SK-N-SH treated with all-trans-retinoic acid at 6 μM for 48 hours (cell line): ENCODE data around the gene MYO5C.

Experiments
- ATAC-seq: fragments of 200-7000 bp; cut with Tn5 transposase; 3 replicates; pipeline ENCODE4 v1.9.1; 2020; ENCODE audit warnings: mild to moderate bottlenecking, moderate library complexity
- ARNTL ChIP-seq: fragments of 450-650 bp; formaldehyde crosslinking; IDR thresholded peaks from 2 replicates; pipeline ENCODE4 v1.5.0; 2020; ENCODE audit warnings: low read depth, mild to moderate bottlenecking, moderate library complexity, borderline replicate concordance
- BACH2 ChIP-seq: fragments of 250-450 bp; sonication (Bioruptor Pico); IDR thresholded peaks from 2 replicates; pipeline ENCODE4 v1.9.0; 2021; ENCODE audit warnings: mild to moderate bottlenecking, borderline replicate concordance
- CREB5 ChIP-seq: fragments of 250-450 bp; sonication (Bioruptor Pico); IDR thresholded peaks from 2 replicates; pipeline ENCODE4 v1.5.1; 2020; ENCODE audit warnings: low read depth, mild to moderate bottlenecking, moderate library complexity
- CSDC2 ChIP-seq: fragments of 250-450 bp; sonication (Bioruptor Pico); IDR thresholded peaks from 2 replicates; pipeline ENCODE4 v1.5.0; 2020; ENCODE audit warnings: mild to moderate bottlenecking, moderate library complexity
- ESRRG ChIP-seq: fragments of 250-450 bp; sonication (Bioruptor Pico); IDR thresholded peaks from 2 replicates; pipeline ENCODE4 v1.6.1; 2021; ENCODE audit warnings: mild to moderate bottlenecking
- GLIS3 ChIP-seq: fragments of 250-450 bp; sonication (Bioruptor Pico); IDR thresholded peaks from 2 replicates; pipeline ENCODE4 v1.5.0; 2020; ENCODE audit warnings: mild to moderate bottlenecking, moderate library complexity
- ISL1 ChIP-seq: fragments of 250-450 bp; sonication (Bioruptor Pico); IDR thresholded peaks from 2 replicates; pipeline ENCODE4 v2.1.2; 2022; ENCODE audit warnings: mild to moderate bottlenecking, moderate library complexity
- OSR1 ChIP-seq: fragments of 250-450 bp; sonication (Bioruptor Pico); IDR thresholded peaks from 2 replicates; pipeline ENCODE4 v1.8.0; 2022; ENCODE audit warnings: moderate library complexity, mild to moderate bottlenecking, inconsistent platforms
- RARB ChIP-seq: fragments of 250-450 bp; sonication (Bioruptor Pico); IDR thresholded peaks from 2 replicates; pipeline ENCODE4 v1.8.0; 2021; ENCODE audit warnings: mild to moderate bottlenecking, moderate library complexity
- SNAI2 ChIP-seq: fragments of 250-450 bp; sonication (Bioruptor Pico); IDR thresholded peaks from 2 replicates; pipeline ENCODE4 v1.5.0; 2020; ENCODE audit warnings: mild to moderate bottlenecking, moderate library complexity
- TOX ChIP-seq: fragments of 250-450 bp; sonication (Bioruptor Pico); IDR thresholded peaks from 2 replicates; pipeline ENCODE4 v1.8.0; 2021; ENCODE audit warnings: mild to moderate bottlenecking, moderate library complexity, borderline replicate concordance
- ZC3H10 ChIP-seq: fragments of 250-450 bp; sonication (Bioruptor Pico); IDR thresholded peaks from 2 replicates; pipeline ENCODE4 v1.5.1; 2021; ENCODE audit warnings: mild to moderate bottlenecking, moderate library complexity
- ZFP3 ChIP-seq: fragments of 250-450 bp; sonication (Bioruptor Pico); IDR thresholded peaks from 2 replicates; pipeline ENCODE4 v1.5.0; 2020; ENCODE audit warnings: mild to moderate bottlenecking, moderate library complexity
- ZNF70 ChIP-seq: fragments of 450-650 bp; formaldehyde crosslinking; IDR thresholded peaks from 2 replicates; pipeline ENCODE4 v1.5.0; 2020; ENCODE audit warnings: mild to moderate bottlenecking, moderate library complexity
- ZNF8 ChIP-seq: fragments of 450-650 bp; formaldehyde crosslinking; IDR thresholded peaks from 2 replicates; pipeline ENCODE4 v1.5.0; 2020; ENCODE audit warnings: mild to moderate bottlenecking, moderate library complexity
- TF ChIP-seq, protein P1 (sequence below): fragments of 250-450 bp; sonication (Bioruptor Pico); IDR thresholded peaks from 2 replicates; pipeline ENCODE4 v1.8.0; 2020; ENCODE audit warnings: mild to moderate bottlenecking, moderate library complexity, borderline replicate concordance
- TF ChIP-seq, protein P2 (sequence below): fragments of 250-450 bp; sonication (Bioruptor Pico); IDR thresholded peaks from 2 replicates; pipeline ENCODE4 v1.8.0; 2021; ENCODE audit warnings: low read depth, mild to moderate bottlenecking, moderate library complexity, borderline replicate concordance
- TF ChIP-seq, protein P3 (sequence below): fragments of 250-450 bp; sonication (Bioruptor Pico); IDR thresholded peaks from 2 replicates; pipeline ENCODE4 v1.5.1; 2021; ENCODE audit warnings: mild to moderate bottlenecking, moderate library complexity
- TF ChIP-seq, protein P4 (sequence below): fragments of 250-450 bp; sonication (Bioruptor Pico); IDR thresholded peaks from 2 replicates; pipeline ENCODE4 v1.5.0; 2020; ENCODE audit warnings: mild to moderate bottlenecking, moderate library complexity

The MYO5C gene

GRCh38 chr15:52150043-52150825 lies 145.4 kb downstream of the MYO5C start:
- no peak for TF ChIP-seq ISL1 (CRISPR knock-in tag)
- TF ChIP-seq, protein P1, sequence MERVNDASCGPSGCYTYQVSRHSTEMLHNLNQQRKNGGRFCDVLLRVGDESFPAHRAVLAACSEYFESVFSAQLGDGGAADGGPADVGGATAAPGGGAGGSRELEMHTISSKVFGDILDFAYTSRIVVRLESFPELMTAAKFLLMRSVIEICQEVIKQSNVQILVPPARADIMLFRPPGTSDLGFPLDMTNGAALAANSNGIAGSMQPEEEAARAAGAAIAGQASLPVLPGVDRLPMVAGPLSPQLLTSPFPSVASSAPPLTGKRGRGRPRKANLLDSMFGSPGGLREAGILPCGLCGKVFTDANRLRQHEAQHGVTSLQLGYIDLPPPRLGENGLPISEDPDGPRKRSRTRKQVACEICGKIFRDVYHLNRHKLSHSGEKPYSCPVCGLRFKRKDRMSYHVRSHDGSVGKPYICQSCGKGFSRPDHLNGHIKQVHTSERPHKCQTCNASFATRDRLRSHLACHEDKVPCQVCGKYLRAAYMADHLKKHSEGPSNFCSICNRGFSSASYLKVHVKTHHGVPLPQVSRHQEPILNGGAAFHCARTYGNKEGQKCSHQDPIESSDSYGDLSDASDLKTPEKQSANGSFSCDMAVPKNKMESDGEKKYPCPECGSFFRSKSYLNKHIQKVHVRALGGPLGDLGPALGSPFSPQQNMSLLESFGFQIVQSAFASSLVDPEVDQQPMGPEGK (CRISPR knock-in tag): no peak
- no peak for TF ChIP-seq ZNF70
- ATAC-seq: no peak

GRCh38 chr15:52148403-52148802 lies 147.2 kb downstream of the MYO5C start:
- ATAC-seq: no peak
- TF ChIP-seq SNAI2 (CRISPR knock-in tag) (no peak), ESRRG (no peak), ZFP3 (no peak), ZNF8 (CRISPR knock-in tag) (no peak), OSR1 (no peak), TOX (CRISPR knock-in tag) (no peak), ARNTL (CRISPR knock-in tag) (no peak), CSDC2 (CRISPR knock-in tag) (no peak), CREB5 (CRISPR knock-in tag) (no peak), BACH2 (CRISPR knock-in tag) (no peak), GLIS3 (CRISPR knock-in tag) (no peak), ISL1 (CRISPR knock-in tag) (no peak), ZNF70 (no peak), ZC3H10 (no peak), RARB (no peak)
- TF ChIP-seq, protein P2, sequence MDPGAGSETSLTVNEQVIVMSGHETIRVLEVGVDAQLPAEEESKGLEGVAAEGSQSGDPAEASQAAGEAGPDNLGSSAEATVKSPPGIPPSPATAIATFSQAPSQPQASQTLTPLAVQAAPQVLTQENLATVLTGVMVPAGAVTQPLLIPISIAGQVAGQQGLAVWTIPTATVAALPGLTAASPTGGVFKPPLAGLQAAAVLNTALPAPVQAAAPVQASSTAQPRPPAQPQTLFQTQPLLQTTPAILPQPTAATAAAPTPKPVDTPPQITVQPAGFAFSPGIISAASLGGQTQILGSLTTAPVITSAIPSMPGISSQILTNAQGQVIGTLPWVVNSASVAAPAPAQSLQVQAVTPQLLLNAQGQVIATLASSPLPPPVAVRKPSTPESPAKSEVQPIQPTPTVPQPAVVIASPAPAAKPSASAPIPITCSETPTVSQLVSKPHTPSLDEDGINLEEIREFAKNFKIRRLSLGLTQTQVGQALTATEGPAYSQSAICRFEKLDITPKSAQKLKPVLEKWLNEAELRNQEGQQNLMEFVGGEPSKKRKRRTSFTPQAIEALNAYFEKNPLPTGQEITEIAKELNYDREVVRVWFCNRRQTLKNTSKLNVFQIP (CRISPR knock-in tag): no peak
- TF ChIP-seq, protein P3, sequence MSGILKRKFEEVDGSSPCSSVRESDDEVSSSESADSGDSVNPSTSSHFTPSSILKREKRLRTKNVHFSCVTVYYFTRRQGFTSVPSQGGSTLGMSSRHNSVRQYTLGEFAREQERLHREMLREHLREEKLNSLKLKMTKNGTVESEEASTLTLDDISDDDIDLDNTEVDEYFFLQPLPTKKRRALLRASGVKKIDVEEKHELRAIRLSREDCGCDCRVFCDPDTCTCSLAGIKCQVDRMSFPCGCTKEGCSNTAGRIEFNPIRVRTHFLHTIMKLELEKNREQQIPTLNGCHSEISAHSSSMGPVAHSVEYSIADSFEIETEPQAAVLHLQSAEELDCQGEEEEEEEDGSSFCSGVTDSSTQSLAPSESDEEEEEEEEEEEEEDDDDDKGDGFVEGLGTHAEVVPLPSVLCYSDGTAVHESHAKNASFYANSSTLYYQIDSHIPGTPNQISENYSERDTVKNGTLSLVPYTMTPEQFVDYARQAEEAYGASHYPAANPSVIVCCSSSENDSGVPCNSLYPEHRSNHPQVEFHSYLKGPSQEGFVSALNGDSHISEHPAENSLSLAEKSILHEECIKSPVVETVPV (CRISPR knock-in tag): no peak
- TF ChIP-seq, protein P4, sequence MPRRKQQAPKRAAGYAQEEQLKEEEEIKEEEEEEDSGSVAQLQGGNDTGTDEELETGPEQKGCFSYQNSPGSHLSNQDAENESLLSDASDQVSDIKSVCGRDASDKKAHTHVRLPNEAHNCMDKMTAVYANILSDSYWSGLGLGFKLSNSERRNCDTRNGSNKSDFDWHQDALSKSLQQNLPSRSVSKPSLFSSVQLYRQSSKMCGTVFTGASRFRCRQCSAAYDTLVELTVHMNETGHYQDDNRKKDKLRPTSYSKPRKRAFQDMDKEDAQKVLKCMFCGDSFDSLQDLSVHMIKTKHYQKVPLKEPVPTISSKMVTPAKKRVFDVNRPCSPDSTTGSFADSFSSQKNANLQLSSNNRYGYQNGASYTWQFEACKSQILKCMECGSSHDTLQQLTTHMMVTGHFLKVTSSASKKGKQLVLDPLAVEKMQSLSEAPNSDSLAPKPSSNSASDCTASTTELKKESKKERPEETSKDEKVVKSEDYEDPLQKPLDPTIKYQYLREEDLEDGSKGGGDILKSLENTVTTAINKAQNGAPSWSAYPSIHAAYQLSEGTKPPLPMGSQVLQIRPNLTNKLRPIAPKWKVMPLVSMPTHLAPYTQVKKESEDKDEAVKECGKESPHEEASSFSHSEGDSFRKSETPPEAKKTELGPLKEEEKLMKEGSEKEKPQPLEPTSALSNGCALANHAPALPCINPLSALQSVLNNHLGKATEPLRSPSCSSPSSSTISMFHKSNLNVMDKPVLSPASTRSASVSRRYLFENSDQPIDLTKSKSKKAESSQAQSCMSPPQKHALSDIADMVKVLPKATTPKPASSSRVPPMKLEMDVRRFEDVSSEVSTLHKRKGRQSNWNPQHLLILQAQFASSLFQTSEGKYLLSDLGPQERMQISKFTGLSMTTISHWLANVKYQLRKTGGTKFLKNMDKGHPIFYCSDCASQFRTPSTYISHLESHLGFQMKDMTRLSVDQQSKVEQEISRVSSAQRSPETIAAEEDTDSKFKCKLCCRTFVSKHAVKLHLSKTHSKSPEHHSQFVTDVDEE (CRISPR knock-in tag): no peak
- TF ChIP-seq, protein P1 (CRISPR knock-in tag): no peak

DNA sequence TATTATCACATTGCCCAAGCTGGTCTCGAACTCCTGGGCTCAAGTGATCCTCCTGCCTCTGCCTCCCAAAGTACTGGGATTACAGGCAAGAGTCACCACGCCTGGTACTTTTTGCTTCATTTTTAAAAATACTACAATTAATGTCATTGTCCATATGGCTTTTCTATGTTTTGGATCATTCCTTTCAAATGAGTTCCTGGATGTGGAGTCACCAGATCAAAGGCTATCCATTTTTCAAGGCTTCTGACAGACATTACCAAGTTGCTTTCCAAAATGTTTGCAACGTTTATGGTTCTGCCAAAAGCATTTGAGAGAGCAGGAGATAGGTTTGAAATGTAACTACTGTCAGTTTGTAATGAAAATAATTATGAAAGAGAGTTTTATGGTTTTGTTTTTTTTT lies 148.8 kb downstream of the MYO5C start:
- no peak for ATAC-seq
- TF ChIP-seq ZFP3 (no peak), RARB (no peak)
- TF ChIP-seq, all 23 proteins: peak for 0
